K562 (cell line): ENCODE data around the gene PDPK1.
"Not testable (repeated sequence)": the region's sequence is repeated elsewhere in the genome, so short reads cannot be mapped to it uniquely, and the experiment has no call there.

Source experiments
- EP300 ChIP-seq: IDR thresholded peaks from 2 replicates; pipeline ENCODE4 v1.6.1; 2012; ENCODE audit warnings: low read length, improper control_type of control experiment
- PRPF4 ChIP-seq: fragments of 200-400 bp; formaldehyde crosslinking; IDR thresholded peaks from one replicate; pipeline ENCODE4 v1.6.1; 2017; ENCODE audit warnings: low read length, low read depth, mild to moderate bottlenecking; ENCODE audit not compliant: insufficient read depth, poor library complexity, severe bottlenecking
- ZBTB40 ChIP-seq, 2 experiments: fragments of 450-650 bp in 1 of 2; sonication (generic) in 1 of 2; formaldehyde crosslinking in 1 of 2; IDR thresholded peaks; 2 replicates each; pipeline versions ENCODE4 v1.7.1 to v1.9.0; 2016 to 2022; ENCODE audit warnings: inconsistent platforms in 1 of 2, mild to moderate bottlenecking in 1 of 2, missing genetic modification reagents in 1 of 2
- TF ChIP-seq, protein P1 (sequence below): IDR thresholded peaks from 3 replicates; pipeline ENCODE4 v1.6.1; 2011; ENCODE audit warnings: borderline replicate concordance, mild to moderate bottlenecking, moderate library complexity; ENCODE audit not compliant: insufficient read length; ENCODE audit errors: extremely low read depth
- TF ChIP-seq, protein P2 (sequence below): fragments of 450-650 bp; IDR thresholded peaks from 2 replicates; pipeline ENCODE4 v1.6.1; 2014; ENCODE audit warnings: low read depth, mild to moderate bottlenecking, moderate library complexity, borderline replicate concordance

DNA sequence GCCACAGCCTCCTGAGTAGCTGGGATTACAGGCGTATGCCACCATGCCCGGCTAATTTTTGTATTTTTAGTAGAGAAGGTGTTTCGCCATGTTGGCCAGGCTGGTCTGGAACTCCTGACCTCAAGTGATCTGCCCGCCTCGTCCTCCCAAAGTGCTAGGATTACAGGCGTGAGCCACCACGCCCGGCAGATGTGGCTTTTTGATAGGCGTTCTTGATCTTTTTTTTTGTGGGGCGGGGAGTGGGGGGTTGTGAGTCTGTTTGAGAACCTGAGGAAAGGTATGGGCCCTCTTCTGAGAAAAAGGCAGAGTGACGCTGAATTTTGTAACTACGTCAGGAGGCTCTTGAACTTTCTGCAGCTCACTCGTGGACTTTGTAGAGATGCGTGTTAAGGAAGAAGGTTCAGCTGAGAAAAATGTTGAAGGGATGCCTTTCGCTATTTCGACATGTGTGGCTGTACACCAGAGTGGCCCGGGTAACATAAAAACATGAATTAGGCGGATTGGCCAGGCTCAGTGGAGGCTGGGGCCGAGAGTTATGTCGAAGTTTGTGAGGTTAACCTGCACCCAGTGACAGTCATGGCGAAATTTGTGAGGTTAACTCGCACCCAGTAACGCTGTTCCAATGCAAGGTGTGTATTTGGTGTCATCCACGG, 1.5 kb downstream of the PDPK1 start:
- TF ChIP-seq, protein P1, sequence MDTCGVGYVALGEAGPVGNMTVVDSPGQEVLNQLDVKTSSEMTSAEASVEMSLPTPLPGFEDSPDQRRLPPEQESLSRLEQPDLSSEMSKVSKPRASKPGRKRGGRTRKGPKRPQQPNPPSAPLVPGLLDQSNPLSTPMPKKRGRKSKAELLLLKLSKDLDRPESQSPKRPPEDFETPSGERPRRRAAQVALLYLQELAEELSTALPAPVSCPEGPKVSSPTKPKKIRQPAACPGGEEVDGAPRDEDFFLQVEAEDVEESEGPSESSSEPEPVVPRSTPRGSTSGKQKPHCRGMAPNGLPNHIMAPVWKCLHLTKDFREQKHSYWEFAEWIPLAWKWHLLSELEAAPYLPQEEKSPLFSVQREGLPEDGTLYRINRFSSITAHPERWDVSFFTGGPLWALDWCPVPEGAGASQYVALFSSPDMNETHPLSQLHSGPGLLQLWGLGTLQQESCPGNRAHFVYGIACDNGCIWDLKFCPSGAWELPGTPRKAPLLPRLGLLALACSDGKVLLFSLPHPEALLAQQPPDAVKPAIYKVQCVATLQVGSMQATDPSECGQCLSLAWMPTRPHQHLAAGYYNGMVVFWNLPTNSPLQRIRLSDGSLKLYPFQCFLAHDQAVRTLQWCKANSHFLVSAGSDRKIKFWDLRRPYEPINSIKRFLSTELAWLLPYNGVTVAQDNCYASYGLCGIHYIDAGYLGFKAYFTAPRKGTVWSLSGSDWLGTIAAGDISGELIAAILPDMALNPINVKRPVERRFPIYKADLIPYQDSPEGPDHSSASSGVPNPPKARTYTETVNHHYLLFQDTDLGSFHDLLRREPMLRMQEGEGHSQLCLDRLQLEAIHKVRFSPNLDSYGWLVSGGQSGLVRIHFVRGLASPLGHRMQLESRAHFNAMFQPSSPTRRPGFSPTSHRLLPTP = not testable (repeated sequence)
- TF ChIP-seq, protein P2, sequence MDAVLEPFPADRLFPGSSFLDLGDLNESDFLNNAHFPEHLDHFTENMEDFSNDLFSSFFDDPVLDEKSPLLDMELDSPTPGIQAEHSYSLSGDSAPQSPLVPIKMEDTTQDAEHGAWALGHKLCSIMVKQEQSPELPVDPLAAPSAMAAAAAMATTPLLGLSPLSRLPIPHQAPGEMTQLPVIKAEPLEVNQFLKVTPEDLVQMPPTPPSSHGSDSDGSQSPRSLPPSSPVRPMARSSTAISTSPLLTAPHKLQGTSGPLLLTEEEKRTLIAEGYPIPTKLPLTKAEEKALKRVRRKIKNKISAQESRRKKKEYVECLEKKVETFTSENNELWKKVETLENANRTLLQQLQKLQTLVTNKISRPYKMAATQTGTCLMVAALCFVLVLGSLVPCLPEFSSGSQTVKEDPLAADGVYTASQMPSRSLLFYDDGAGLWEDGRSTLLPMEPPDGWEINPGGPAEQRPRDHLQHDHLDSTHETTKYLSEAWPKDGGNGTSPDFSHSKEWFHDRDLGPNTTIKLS = not testable (repeated sequence)
- not testable (repeated sequence) for TF ChIP-seq ZBTB40 (IDR thresholded peaks at IDR 0.05); ZBTB40 (CRISPR knock-in tag; IDR thresholded peaks at IDR 0.05); EP300; PRPF4
